IMR-90 (cell line): ENCODE measurements around the gene TRAPPC2L. TPM values are rescaled to one million over a fixed set of nuclear protein-coding genes. Genes with fewer than 3 reads are reported as not detected.

ENCODE experiments used
- ATAC-seq: fragments of 200-7000 bp; cut with Tn5 transposase; 2 replicates; pipeline ENCODE4 v1.9.1; 2020; ENCODE audit warnings: low read depth, mild to moderate bottlenecking, moderate library complexity
- BruUV-seq: library from RNA; stranded (reverse); fragments of 400-500 nt; replicated peaks from 2 replicates; lab custom pipeline; 2021; lab: Mats Ljungman, UMichigan
- CTCF ChIA-PET: fragments of 300-600 bp; formaldehyde crosslinking; extraction: SDS; loops from one replicate; lab custom pipeline; 2021; ENCODE audit warnings: antibody characterized with exemption; lab: Yijun Ruan, JAX
- POLR2A ChIA-PET: fragments of 300-600 bp; sonication (Branson Sonifier 250); formaldehyde crosslinking; loops from one replicate; lab custom pipeline; 2022; ENCODE audit warnings: antibody characterized with exemption; ENCODE audit not compliant: unreplicated experiment; lab: Charles Lee
- DNase-seq: peaks from one replicate; pipeline ENCODE4 v3.0.0; 2013
- H2AFZ ChIP-seq: replicated peaks from 2 replicates; pipeline ENCODE3; 2013; ENCODE audit warnings: low read length, mild to moderate bottlenecking; ENCODE audit not compliant: poor library complexity
- H2AK5ac ChIP-seq: 2 replicates; pipeline ENCODE4 v1.6.1; 2013; ENCODE audit warnings: low read depth, low read length, inconsistent platforms
- H2AK9ac ChIP-seq: replicated peaks from 2 replicates; pipeline ENCODE3; 2013; ENCODE audit warnings: mild to moderate bottlenecking, low read depth, low read length, moderate library complexity; ENCODE audit not compliant: poor library complexity
- H2BK120ac ChIP-seq: 2 replicates; pipeline ENCODE4 v1.6.1; 2013; ENCODE audit warnings: low read depth, low read length, inconsistent platforms
- H2BK15ac ChIP-seq: 3 replicates; pipeline ENCODE4 v1.6.1; 2013; ENCODE audit warnings: low read depth, low read length, inconsistent platforms
- H2BK20ac ChIP-seq: 2 replicates; pipeline ENCODE4 v1.6.1; 2013; ENCODE audit warnings: low read depth, mild to moderate bottlenecking, inconsistent platforms, low read length, moderate library complexity
- H2BK5ac ChIP-seq: 2 replicates; pipeline ENCODE4 v1.6.1; 2013; ENCODE audit warnings: mild to moderate bottlenecking, low read depth, low read length, inconsistent platforms; ENCODE audit not compliant: poor library complexity, severe bottlenecking
- H3K14ac ChIP-seq: replicated peaks from 2 replicates; pipeline ENCODE4 v1.6.1; 2013; ENCODE audit warnings: low read depth, low read length, inconsistent platforms
- H3K18ac ChIP-seq: 2 replicates; pipeline ENCODE4 v1.6.1; 2013; ENCODE audit warnings: low read depth, low read length, control low read depth
- H3K23ac ChIP-seq: 2 replicates; pipeline ENCODE4 v1.6.1; 2013; ENCODE audit warnings: low read depth, low read length, inconsistent platforms
- H3K27ac ChIP-seq: 2 replicates; pipeline ENCODE4 v1.5.1; 2013; ENCODE audit warnings: mild to moderate bottlenecking, control low read depth, low read length; ENCODE audit not compliant: insufficient read depth
- H3K27me3 ChIP-seq: 2 replicates; pipeline ENCODE4 v1.6.1; 2013; ENCODE audit warnings: low read length; ENCODE audit not compliant: control insufficient read depth, insufficient read depth
- H3K36me3 ChIP-seq: 2 replicates; pipeline ENCODE4 v1.6.1; 2013; ENCODE audit warnings: low read length, mixed read lengths; ENCODE audit not compliant: control insufficient read depth, insufficient read depth
- H3K4ac ChIP-seq: 2 replicates; pipeline ENCODE4 v1.6.1; 2013; ENCODE audit warnings: low read depth, low read length, inconsistent platforms
- H3K4me1 ChIP-seq: 2 replicates; pipeline ENCODE4 v1.6.1; 2013; ENCODE audit warnings: low read length, mixed read lengths; ENCODE audit not compliant: control insufficient read depth, insufficient read depth
- H3K4me2 ChIP-seq: 2 replicates; pipeline ENCODE4 v1.6.1; 2013; ENCODE audit warnings: low read depth, mild to moderate bottlenecking, control low read depth, low read length, moderate library complexity
- H3K4me3 ChIP-seq: 2 replicates; pipeline ENCODE4 v1.5.1; 2013; ENCODE audit warnings: low read depth, mild to moderate bottlenecking, control low read depth, low read length, moderate library complexity; ENCODE audit not compliant: insufficient read depth
- H3K56ac ChIP-seq: 2 replicates; pipeline ENCODE4 v1.6.1; 2013; ENCODE audit warnings: low read length, inconsistent platforms; ENCODE audit not compliant: insufficient read depth; ENCODE audit errors: extremely low read depth
- H3K79me1 ChIP-seq, 2 experiments: 2 replicates each; pipeline ENCODE4 v1.6.1; 2013; ENCODE audit warnings: low read length in 2 of 2, inconsistent platforms in 1 of 2, low read depth in 1 of 2
- H3K9ac ChIP-seq: 2 replicates; pipeline ENCODE4 v1.6.1; 2013; ENCODE audit warnings: low read depth, low read length, control low read depth
- H3K9me1 ChIP-seq: 2 replicates; pipeline ENCODE4 v1.6.1; 2013; ENCODE audit warnings: low read length, inconsistent platforms; ENCODE audit not compliant: insufficient read depth
- H3K9me3 ChIP-seq: 2 replicates; pipeline ENCODE4 v1.6.1; 2013; ENCODE audit warnings: low read length; ENCODE audit not compliant: control insufficient read depth, insufficient read depth
- H4K20me1 ChIP-seq: 2 replicates; pipeline ENCODE4 v1.6.1; 2013; ENCODE audit warnings: low read length, inconsistent platforms; ENCODE audit not compliant: insufficient read depth
- H4K5ac ChIP-seq: 2 replicates; pipeline ENCODE4 v1.6.1; 2013; ENCODE audit warnings: mild to moderate bottlenecking, low read depth, low read length, control low read depth
- H4K8ac ChIP-seq, 2 experiments: 2 replicates each; pipeline ENCODE4 v1.6.1; 2013; ENCODE audit warnings: low read depth in 2 of 2, low read length in 2 of 2, control low read depth in 1 of 2, inconsistent platforms in 1 of 2
- H4K91ac ChIP-seq: 2 replicates; pipeline ENCODE4 v1.6.1; 2013; ENCODE audit warnings: low read depth, low read length, inconsistent platforms; ENCODE audit not compliant: insufficient read depth
- BHLHE40 ChIP-seq: fragments of 150-350 bp; IDR thresholded peaks from 2 replicates; pipeline ENCODE4 v1.6.1; 2016; ENCODE audit warnings: mild to moderate bottlenecking, low read depth, low read length
- FOS ChIP-seq: fragments of 150-350 bp; IDR thresholded peaks from 2 replicates; pipeline ENCODE4 v1.6.1; 2016; ENCODE audit warnings: low read depth, low read length
- MAZ ChIP-seq: IDR thresholded peaks from 2 replicates; pipeline ENCODE4 v1.6.1; 2012; ENCODE audit warnings: low read depth, mild to moderate bottlenecking, low read length, improper control_type of control experiment, moderate library complexity, borderline replicate concordance
- NFE2L2 ChIP-seq: fragments of 150-350 bp; IDR thresholded peaks from 2 replicates; pipeline ENCODE4 v1.6.1; 2016; ENCODE audit warnings: low read depth, mild to moderate bottlenecking, low read length
- RAD21 ChIP-seq: IDR thresholded peaks from 2 replicates; pipeline ENCODE4 v1.6.1; 2012; ENCODE audit warnings: low read length, improper control_type of control experiment
- RCOR1 ChIP-seq: IDR thresholded peaks from 2 replicates; pipeline ENCODE4 v1.6.1; 2012; ENCODE audit warnings: mild to moderate bottlenecking, low read length, improper control_type of control experiment; ENCODE audit not compliant: insufficient replicate concordance
- RFX5 ChIP-seq: IDR thresholded peaks from 2 replicates; pipeline ENCODE4 v1.8.0; 2012; ENCODE audit warnings: low read depth, mild to moderate bottlenecking, low read length, moderate library complexity
- WGBS, 2 experiments: methylation state at CpG; one replicate each; pipeline versions ENCODE4 v1.1.5 to v1.1.7; 2013; ENCODE audit warnings: missing lambda C conversion rate in 2 of 2; ENCODE audit not compliant: insufficient read length in 1 of 2; ENCODE audit errors: extremely low coverage in 2 of 2; 5-methylcytosine and 5-hydroxymethylcytosine counted together
- dilution Hi-C: fragments of 300-500 bp; cut with HindIII; formaldehyde crosslinking; loops from one replicate; pipeline ENCODE4 v1.14.3; 2018; ENCODE audit warnings: low sequenced_read_pairs; ENCODE audit not compliant: unreplicated experiment
- in situ Hi-C: fragments of 300-500 bp; cut with MboI; formaldehyde crosslinking; loops from 3 replicates; pipeline ENCODE4 v1.14.3; 2019; ENCODE audit warnings: low sequenced_read_pairs, inconsistent platforms, mixed read lengths
- intact Hi-C: fragments of 100-400 bp; cut with micrococcal nuclease; formaldehyde crosslinking; loops from 2 replicates; pipeline ENCODE4 v1.10.0; 2022
- polyA plus RNA-seq, 3 experiments: library from polyadenylated mRNA; depleted of rRNA; stranded (reverse); fragments of >200 nt; gene quantifications; 2 replicates each; pipeline ENCODE4 v1.2.3, GENCODE V29; 2012; ENCODE audit warnings: low replicate concordance in 1 of 3
- total RNA-seq: library from RNA; depleted of rRNA; stranded (reverse); fragments of >200 nt; gene quantifications from 2 replicates; pipeline ENCODE4 v1.2.3, GENCODE V29; 2012
- TF ChIP-seq, protein P1 (sequence below): fragments of 150-350 bp; IDR thresholded peaks from 2 replicates; pipeline ENCODE4 v1.6.1; 2016; ENCODE audit warnings: low read depth, mild to moderate bottlenecking, low read length, moderate library complexity, borderline replicate concordance
- TF ChIP-seq, protein P2 (sequence below): conservative IDR thresholded peaks from 2 replicates; pipeline ENCODE4 v1.5.1; 2012; ENCODE audit warnings: mild to moderate bottlenecking, low read depth, low read length, improper control_type of control experiment

The TRAPPC2L gene
- total and polyA plus RNA-seq, 2 of the 4 experiments (the other 2 are of a cell fraction): 102 to 109 TPM

DNA sequence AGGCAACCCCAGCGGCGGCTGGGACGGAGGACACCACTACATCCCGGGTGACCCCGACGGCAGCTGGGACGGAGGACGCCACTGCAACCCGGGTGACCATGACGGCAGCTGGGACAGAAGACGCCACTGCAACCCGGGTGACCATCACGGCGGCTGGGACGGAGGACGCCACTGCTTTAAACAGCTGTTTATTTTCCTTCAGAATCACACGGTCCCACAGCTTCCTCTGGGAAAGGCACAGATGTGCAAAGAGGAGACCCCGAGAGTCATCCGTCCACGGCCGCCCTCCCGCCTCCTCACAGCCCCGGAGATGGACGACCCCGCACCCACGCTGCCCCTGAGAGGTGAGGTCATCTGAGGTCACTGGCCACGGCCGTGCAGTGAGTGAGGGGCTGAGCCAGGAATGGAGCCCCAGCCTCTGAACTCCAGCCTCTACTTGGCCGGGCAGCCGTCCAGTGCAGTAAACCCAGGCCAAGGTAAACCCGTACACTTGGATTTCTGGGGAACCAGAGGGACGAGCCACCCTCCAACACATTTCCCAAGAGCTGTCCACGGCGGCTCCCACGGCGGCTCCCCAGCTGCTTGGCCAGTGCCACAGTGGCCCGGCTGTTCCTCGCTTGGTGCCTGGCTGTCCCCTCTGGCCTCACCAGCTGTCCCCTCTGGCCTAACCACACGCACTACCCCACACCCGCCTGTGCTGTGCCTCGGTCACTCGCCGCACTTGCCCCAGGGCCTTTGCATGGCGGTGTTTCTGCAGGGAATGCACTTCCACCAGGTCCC is 52.7 kb downstream of the TRAPPC2L start:
- TF ChIP-seq, protein P1, sequence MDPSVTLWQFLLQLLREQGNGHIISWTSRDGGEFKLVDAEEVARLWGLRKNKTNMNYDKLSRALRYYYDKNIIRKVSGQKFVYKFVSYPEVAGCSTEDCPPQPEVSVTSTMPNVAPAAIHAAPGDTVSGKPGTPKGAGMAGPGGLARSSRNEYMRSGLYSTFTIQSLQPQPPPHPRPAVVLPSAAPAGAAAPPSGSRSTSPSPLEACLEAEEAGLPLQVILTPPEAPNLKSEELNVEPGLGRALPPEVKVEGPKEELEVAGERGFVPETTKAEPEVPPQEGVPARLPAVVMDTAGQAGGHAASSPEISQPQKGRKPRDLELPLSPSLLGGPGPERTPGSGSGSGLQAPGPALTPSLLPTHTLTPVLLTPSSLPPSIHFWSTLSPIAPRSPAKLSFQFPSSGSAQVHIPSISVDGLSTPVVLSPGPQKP: no peak
- TF ChIP-seq RFX5: no peak
- no peak for TF ChIP-seq RCOR1
- TF ChIP-seq, protein P2, sequence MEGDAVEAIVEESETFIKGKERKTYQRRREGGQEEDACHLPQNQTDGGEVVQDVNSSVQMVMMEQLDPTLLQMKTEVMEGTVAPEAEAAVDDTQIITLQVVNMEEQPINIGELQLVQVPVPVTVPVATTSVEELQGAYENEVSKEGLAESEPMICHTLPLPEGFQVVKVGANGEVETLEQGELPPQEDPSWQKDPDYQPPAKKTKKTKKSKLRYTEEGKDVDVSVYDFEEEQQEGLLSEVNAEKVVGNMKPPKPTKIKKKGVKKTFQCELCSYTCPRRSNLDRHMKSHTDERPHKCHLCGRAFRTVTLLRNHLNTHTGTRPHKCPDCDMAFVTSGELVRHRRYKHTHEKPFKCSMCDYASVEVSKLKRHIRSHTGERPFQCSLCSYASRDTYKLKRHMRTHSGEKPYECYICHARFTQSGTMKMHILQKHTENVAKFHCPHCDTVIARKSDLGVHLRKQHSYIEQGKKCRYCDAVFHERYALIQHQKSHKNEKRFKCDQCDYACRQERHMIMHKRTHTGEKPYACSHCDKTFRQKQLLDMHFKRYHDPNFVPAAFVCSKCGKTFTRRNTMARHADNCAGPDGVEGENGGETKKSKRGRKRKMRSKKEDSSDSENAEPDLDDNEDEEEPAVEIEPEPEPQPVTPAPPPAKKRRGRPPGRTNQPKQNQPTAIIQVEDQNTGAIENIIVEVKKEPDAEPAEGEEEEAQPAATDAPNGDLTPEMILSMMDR: no peak
- no peak for TF ChIP-seq FOS
- TF ChIP-seq MAZ: no peak
- TF ChIP-seq NFE2L2: no peak
- TF ChIP-seq RAD21: no peak
- TF ChIP-seq BHLHE40: no peak
- no peak overlapping the region for H3K23ac ChIP-seq
- H3K4ac ChIP-seq: no peak overlapping the region
- H4K91ac ChIP-seq: no peak overlapping the region
- intact Hi-C loops: no loop called here
- peaks cover 4% of the 10 kb centered on the region for H3K9me3 ChIP-seq
- dilution Hi-C loops: no loop called here
- no peak overlapping the region for H2BK5ac ChIP-seq
- no peak overlapping the region for H2BK120ac ChIP-seq
- 59% methylated on average over 27 of the region's 44 CpGs; no CpG with 5 or more reads in 1 of the 2 experiments for WGBS, 2 experiments
- no peaks in the 10 kb centered on the region for H3K36me3 ChIP-seq
- no peak overlapping the region for H2AK5ac ChIP-seq
- H3K79me1 ChIP-seq: no peaks in the 10 kb centered on the region
- no peak overlapping the region for H2BK15ac ChIP-seq
- no peak overlapping the region for H3K14ac ChIP-seq
- H4K20me1 ChIP-seq: no peaks in the 10 kb centered on the region; the same call in 1 of the 2 replicates
- H3K27me3 ChIP-seq: peaks cover 8% of the 10 kb centered on the region; the same call in 1 of the 2 replicates
- H3K9me1 ChIP-seq: no peaks in the 10 kb centered on the region
- no peak overlapping the region for H3K9ac ChIP-seq
- ChIA-PET CTCF (interaction anchor here (0.6 kb wide), 1 partner anchor 332 kb away, joined by 4 read pairs; no protein-coding TSS in a partner anchor), POLR2A (no interaction called here)
- DNase-seq: no peak
- H4K5ac ChIP-seq: no peak overlapping the region
- BruUV-seq: no TSS peak
- no peak overlapping the region for H3K18ac ChIP-seq
- H3K56ac ChIP-seq: no peak overlapping the region
- no peaks in the 10 kb centered on the region; the same call in 1 of the 2 replicates for H3K4me1 ChIP-seq
- no peak overlapping the region for H3K4me2 ChIP-seq
- no peak overlapping the region for H4K8ac ChIP-seq
- H3K27ac ChIP-seq: no peak overlapping the region
- H2BK20ac ChIP-seq: no peak overlapping the region
- H2AK9ac ChIP-seq: no peak overlapping the region
- no peak overlapping the region for H3K4me3 ChIP-seq
- no peak for ATAC-seq
- in situ Hi-C loops: no loop called here
- H2AFZ ChIP-seq: peak overlapping the region; percentile 32
